ENCODE data around the gene PCSK5. TPM values are rescaled to one million over a fixed set of nuclear protein-coding genes. Genes with fewer than 3 reads are reported as not detected.

PCSK5 gene
- total and polyA plus RNA-seq, 4 donors, result 5.1 to 47.5 (median 22.0) TPM

DNA sequence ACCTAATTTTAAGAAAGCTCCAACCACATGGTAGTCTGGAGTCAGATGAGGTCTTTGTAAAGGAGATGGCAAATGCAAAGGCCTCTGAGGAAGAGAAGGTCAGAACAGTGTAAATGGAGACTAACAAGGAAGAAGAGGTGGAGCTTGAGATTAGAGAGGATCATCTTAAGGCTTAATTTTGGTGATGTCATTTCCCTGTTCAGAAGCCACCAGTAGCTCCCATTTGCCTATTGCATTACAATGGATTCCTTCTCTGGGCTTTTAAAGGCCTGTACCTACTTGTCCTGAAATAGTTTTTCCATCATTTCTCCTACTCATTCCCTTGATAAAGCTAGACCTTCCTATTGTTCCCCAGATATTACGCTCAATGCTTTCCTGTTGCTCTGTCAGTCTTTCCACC is 16.1 kb downstream of the PCSK5 start:
- intact Hi-C loops (cut with DNase I), result loop anchor here in 1 of 2 donors (10.0 kb wide), 1 partner anchor 128 kb away; no protein-coding TSS in a partner anchor
- Histone ChIP-seq H3K36me3 (ENCODE audit: control insufficient read depth in 1 of 2, insufficient read depth in 2 of 2, low read length in 1 of 2) (no peaks in the 10 kb centered on the region), H3K4me1 (ENCODE audit: control insufficient read depth in 1 of 2, insufficient read depth in 2 of 2, low read length in 2 of 2) (peaks cover 3 to 18% of the 10 kb centered on the region in 2 donors), H3K9me3 (ENCODE audit: control insufficient read depth, low read length) (no peaks in the 10 kb centered on the region), H3K27me3 (ENCODE audit: control insufficient read depth in 1 of 2, insufficient read depth in 2 of 2, low read length in 1 of 2) (no peaks in the 10 kb centered on the region), H3K4me3 (ENCODE audit: low read length in 2 of 2) (no peak overlapping the region), H3K27ac (ENCODE audit: low read depth in 1 of 2, low read length in 2 of 2) (no peak overlapping the region)
- ATAC-seq (ENCODE audit: low FRiP score) (no peak), DNase-seq (no peak)
- WGBS, 2 donors, result 91 to 100% methylated on average over 1 of the region's 1 CpG

DNA sequence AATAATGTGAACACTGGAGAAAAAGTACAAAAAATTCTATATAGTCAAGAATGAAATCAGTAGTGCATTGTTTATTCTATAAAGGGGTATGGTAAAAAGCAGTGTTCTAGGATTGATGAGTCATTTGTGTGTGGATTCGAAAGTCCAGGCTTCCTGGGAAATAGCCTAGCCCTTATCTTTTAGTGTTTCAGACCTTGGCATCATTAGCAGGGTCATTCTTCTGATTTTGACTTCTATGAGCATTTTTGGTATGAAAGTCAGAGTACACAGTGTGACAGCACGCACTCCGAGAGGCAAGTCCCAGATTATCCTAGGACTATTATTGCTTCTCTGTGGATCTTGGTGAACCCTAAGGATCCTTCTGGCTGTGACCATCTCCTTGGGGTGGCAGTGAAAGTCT is 16.9 kb downstream of the PCSK5 start:
- Histone ChIP-seq H3K4me3 (ENCODE audit: low read length in 2 of 2) (no peak overlapping the region), H3K27ac (ENCODE audit: low read depth in 1 of 2, low read length in 2 of 2) (peak overlapping the region; percentile 23 to 96), H3K27me3 (ENCODE audit: control insufficient read depth in 1 of 2, insufficient read depth in 2 of 2, low read length in 1 of 2) (no peaks in the 10 kb centered on the region), H3K9me3 (ENCODE audit: control insufficient read depth, low read length) (no peaks in the 10 kb centered on the region), H3K36me3 (ENCODE audit: control insufficient read depth in 1 of 2, insufficient read depth in 2 of 2, low read length in 1 of 2) (no peaks in the 10 kb centered on the region), H3K4me1 (ENCODE audit: control insufficient read depth in 1 of 2, insufficient read depth in 2 of 2, low read length in 2 of 2) (peaks cover 5 to 18% of the 10 kb centered on the region in 2 donors)
- 4% methylated on average over 3 of the region's 3 CpGs for WGBS, 2 donors
- peak; percentile 69 for ATAC-seq (ENCODE audit: low FRiP score)
- DNase-seq, result no peak
- intact Hi-C loops (cut with DNase I), result loop anchor here in 1 of 2 donors (10.0 kb wide), 1 partner anchor 127 kb away; no protein-coding TSS in a partner anchor

DNA sequence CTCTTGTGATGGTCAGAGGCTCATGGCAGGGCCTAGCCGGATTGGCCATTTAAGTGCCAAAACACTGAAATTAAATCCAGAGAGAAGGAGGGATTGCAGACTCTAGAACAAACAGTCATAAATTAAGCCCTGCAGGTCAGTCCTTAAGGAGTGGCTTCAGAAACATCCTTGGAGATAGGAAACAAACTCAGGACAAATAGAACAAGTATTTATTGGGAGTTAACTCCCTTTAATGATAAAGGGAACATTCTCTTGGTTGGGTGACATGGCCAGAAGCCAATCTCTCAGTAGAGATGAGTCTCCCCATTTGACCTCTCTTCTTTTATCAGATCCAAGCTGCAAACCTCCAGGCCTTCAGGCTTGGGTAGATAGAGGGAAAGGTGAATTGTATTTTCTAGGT is 17.4 kb downstream of the PCSK5 start:
- 49 to 68% methylated on average over 1 of the region's 1 CpG for WGBS, 2 donors
- intact Hi-C loops (cut with DNase I), result loop anchor here in 1 of 2 donors (10.0 kb wide), 1 partner anchor 127 kb away; no protein-coding TSS in a partner anchor
- Histone ChIP-seq H3K36me3 (ENCODE audit: control insufficient read depth in 1 of 2, insufficient read depth in 2 of 2, low read length in 1 of 2) (no peaks in the 10 kb centered on the region), H3K4me3 (ENCODE audit: low read length in 2 of 2) (no peak overlapping the region), H3K27ac (ENCODE audit: low read depth in 1 of 2, low read length in 2 of 2) (peak overlapping the region; percentile 23 to 96), H3K9me3 (ENCODE audit: control insufficient read depth, low read length) (no peaks in the 10 kb centered on the region), H3K4me1 (ENCODE audit: control insufficient read depth in 1 of 2, insufficient read depth in 2 of 2, low read length in 2 of 2) (peaks cover 5 to 18% of the 10 kb centered on the region in 2 donors), H3K27me3 (ENCODE audit: control insufficient read depth in 1 of 2, insufficient read depth in 2 of 2, low read length in 1 of 2) (no peaks in the 10 kb centered on the region)
- no peak for DNase-seq
- no peak for ATAC-seq (ENCODE audit: low FRiP score)

DNA sequence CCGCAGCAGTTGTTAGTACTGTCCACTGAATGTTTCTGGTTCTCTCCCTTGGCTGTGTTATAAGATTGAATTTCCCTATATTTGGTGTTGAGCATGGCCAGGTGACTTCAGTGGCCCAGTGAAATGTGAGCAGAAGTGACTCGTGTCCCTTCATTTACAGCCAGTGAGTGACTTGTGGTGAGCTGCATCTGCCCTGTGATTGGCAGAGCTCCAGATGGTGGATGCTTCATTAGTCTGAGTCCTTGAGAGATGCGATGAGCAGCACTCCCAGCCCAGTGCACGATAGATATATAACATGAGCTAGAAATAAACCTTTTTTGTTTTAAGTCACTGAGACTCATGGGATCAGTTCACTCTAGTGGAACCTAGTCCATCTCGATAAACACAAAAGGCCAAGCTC is 19.3 kb downstream of the PCSK5 start:
- ATAC-seq (ENCODE audit: low FRiP score) (no peak), DNase-seq (no peak)
- 94 to 95% methylated on average over 5 of the region's 5 CpGs for WGBS, 2 donors
- Histone ChIP-seq H3K4me1 (ENCODE audit: control insufficient read depth in 1 of 2, insufficient read depth in 2 of 2, low read length in 2 of 2) (peaks cover 5 to 22% of the 10 kb centered on the region in 2 donors), H3K27ac (ENCODE audit: low read depth in 1 of 2, low read length in 2 of 2) (no peak overlapping the region), H3K27me3 (ENCODE audit: control insufficient read depth in 1 of 2, insufficient read depth in 2 of 2, low read length in 1 of 2) (no peaks in the 10 kb centered on the region), H3K4me3 (ENCODE audit: low read length in 2 of 2) (no peak overlapping the region), H3K9me3 (ENCODE audit: control insufficient read depth, low read length) (no peaks in the 10 kb centered on the region), H3K36me3 (ENCODE audit: control insufficient read depth in 1 of 2, insufficient read depth in 2 of 2, low read length in 1 of 2) (no peaks in the 10 kb centered on the region)
- intact Hi-C loops (cut with DNase I), result loop anchor here in 1 of 2 donors (10.0 kb wide), 1 partner anchor 125 kb away; no protein-coding TSS in a partner anchor

DNA sequence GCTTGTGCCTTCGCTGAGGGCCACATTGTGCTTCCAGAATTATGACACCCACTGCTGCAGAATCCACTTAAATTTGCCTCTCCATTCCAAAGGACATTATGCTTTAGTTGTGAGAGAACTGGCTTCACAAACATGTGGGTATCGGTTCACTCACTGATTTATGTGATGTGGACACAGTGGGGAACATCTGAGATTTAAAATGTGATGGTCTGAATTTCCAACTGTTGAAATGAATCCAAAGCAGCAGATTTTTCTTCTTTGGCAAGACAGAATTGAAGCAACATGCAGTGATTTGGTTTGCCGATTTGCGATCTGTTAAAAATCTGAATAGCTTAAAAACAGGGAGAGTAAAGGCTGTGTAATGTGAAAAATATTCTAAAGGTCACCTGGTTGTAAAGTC is 20.3 kb downstream of the PCSK5 start:
- DNase-seq (no peak), ATAC-seq (ENCODE audit: low FRiP score) (no peak)
- H3K4me1 ChIP-seq (ENCODE audit: control insufficient read depth in 1 of 2, insufficient read depth in 2 of 2, low read length in 2 of 2), result peaks cover 5 to 22% of the 10 kb centered on the region in 2 donors
- 70 to 80% methylated on average over 4 of the region's 4 CpGs for WGBS, 2 donors
- intact Hi-C loops (cut with DNase I), result no loop called here
- no peak overlapping the region for H3K4me3 ChIP-seq (ENCODE audit: low read length in 2 of 2)
- H3K9me3 ChIP-seq (ENCODE audit: control insufficient read depth, low read length), result no peaks in the 10 kb centered on the region
- no peaks in the 10 kb centered on the region for H3K27me3 ChIP-seq (ENCODE audit: control insufficient read depth in 1 of 2, insufficient read depth in 2 of 2, low read length in 1 of 2)
- no peak overlapping the region for H3K27ac ChIP-seq (ENCODE audit: low read depth in 1 of 2, low read length in 2 of 2)
- no peaks in the 10 kb centered on the region for H3K36me3 ChIP-seq (ENCODE audit: control insufficient read depth in 1 of 2, insufficient read depth in 2 of 2, low read length in 1 of 2)

DNA sequence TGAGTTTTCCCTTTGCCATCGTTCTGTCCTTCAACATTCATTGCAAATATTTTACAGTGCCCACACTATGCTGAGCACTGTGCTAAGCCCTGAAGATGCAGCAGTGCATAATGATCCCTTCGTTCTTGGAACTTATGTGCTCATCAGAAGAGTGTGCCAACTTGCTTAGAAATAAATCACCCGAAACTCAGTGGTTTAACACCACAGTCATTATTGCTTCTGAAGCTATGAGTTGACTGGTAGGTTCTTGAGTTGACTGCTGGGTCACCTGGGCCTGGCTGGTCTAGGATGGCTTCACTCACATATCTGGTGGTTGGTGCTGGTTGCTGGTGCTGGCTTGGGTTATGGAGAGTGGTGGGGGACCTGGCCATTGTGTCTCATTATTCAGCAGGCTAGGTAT is 20.9 kb downstream of the PCSK5 start:
- 93 to 98% methylated on average over 3 of the region's 3 CpGs for WGBS, 2 donors
- Histone ChIP-seq H3K27me3 (ENCODE audit: control insufficient read depth in 1 of 2, insufficient read depth in 2 of 2, low read length in 1 of 2) (no peaks in the 10 kb centered on the region), H3K4me1 (ENCODE audit: control insufficient read depth in 1 of 2, insufficient read depth in 2 of 2, low read length in 2 of 2) (peaks cover 5 to 22% of the 10 kb centered on the region in 2 donors), H3K4me3 (ENCODE audit: low read length in 2 of 2) (no peak overlapping the region), H3K27ac (ENCODE audit: low read depth in 1 of 2, low read length in 2 of 2) (no peak overlapping the region), H3K9me3 (ENCODE audit: control insufficient read depth, low read length) (no peaks in the 10 kb centered on the region), H3K36me3 (ENCODE audit: control insufficient read depth in 1 of 2, insufficient read depth in 2 of 2, low read length in 1 of 2) (no peaks in the 10 kb centered on the region)
- intact Hi-C loops (cut with DNase I), result no loop called here
- DNase-seq (no peak), ATAC-seq (ENCODE audit: low FRiP score) (no peak)

DNA sequence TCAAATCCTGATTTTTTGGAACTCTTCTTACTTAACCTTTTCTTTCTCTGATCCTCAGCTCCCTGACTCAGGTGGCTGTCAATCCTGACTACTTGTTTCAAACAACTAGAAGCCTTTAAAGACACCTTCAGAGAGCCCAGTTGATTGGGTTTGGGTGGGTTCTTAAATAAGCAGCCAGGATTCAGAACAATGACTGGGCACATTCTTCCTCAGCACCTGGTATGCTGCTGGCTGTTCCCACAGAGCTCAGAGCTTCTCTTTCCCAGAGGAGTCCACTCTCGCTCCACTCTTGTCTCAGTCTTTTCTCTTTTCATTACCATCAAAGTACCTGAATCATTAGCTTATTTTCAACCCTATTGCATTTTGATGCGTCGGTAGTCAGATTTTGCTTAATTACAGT is 22.5 kb downstream of the PCSK5 start:
- H3K36me3 ChIP-seq (ENCODE audit: control insufficient read depth in 1 of 2, insufficient read depth in 2 of 2, low read length in 1 of 2), result no peaks in the 10 kb centered on the region
- ATAC-seq (ENCODE audit: low FRiP score), result no peak
- intact Hi-C loops (cut with DNase I), result no loop called here
- 97 to 98% methylated on average over 3 of the region's 3 CpGs for WGBS, 2 donors
- H3K9me3 ChIP-seq (ENCODE audit: control insufficient read depth, low read length), result no peaks in the 10 kb centered on the region
- H3K4me3 ChIP-seq (ENCODE audit: low read length in 2 of 2), result no peak overlapping the region
- H3K4me1 ChIP-seq (ENCODE audit: control insufficient read depth in 1 of 2, insufficient read depth in 2 of 2, low read length in 2 of 2), result peaks cover 2 to 13% of the 10 kb centered on the region in 2 donors
- DNase-seq, result no peak
- H3K27me3 ChIP-seq (ENCODE audit: control insufficient read depth in 1 of 2, insufficient read depth in 2 of 2, low read length in 1 of 2), result no peaks in the 10 kb centered on the region
- H3K27ac ChIP-seq (ENCODE audit: low read depth in 1 of 2, low read length in 2 of 2), result no peak overlapping the region

DNA sequence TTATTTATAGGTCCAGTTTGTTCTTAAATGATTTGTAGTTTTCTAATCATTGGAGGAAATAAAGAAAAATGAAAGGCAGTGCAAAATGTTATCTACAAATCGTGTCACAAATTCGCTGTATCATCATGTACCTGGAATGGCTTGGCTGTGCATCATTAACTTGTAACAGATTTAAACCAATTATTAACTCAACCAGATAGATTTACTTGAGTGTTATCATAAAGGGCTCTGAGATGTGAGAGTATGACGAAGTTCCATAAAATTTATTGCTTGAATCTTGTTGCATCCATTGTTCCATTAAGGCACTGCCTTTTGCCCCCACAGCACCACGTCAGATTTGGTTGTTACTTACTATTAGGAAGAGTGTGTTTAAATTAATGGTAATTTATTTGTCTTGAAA is 23.5 kb downstream of the PCSK5 start:
- no peaks in the 10 kb centered on the region for H3K27me3 ChIP-seq (ENCODE audit: control insufficient read depth in 1 of 2, insufficient read depth in 2 of 2, low read length in 1 of 2)
- no peak overlapping the region for H3K27ac ChIP-seq (ENCODE audit: low read depth in 1 of 2, low read length in 2 of 2)
- 94 to 97% methylated on average over 4 of the region's 4 CpGs for WGBS, 2 donors
- H3K36me3 ChIP-seq (ENCODE audit: control insufficient read depth in 1 of 2, insufficient read depth in 2 of 2, low read length in 1 of 2), result no peaks in the 10 kb centered on the region
- ATAC-seq (ENCODE audit: low FRiP score) (no peak), DNase-seq (no peak)
- H3K4me1 ChIP-seq (ENCODE audit: control insufficient read depth in 1 of 2, insufficient read depth in 2 of 2, low read length in 2 of 2), result peaks cover 2 to 8% of the 10 kb centered on the region in 2 donors
- intact Hi-C loops (cut with DNase I), result no loop called here
- no peak overlapping the region for H3K4me3 ChIP-seq (ENCODE audit: low read length in 2 of 2)
- no peaks in the 10 kb centered on the region for H3K9me3 ChIP-seq (ENCODE audit: control insufficient read depth, low read length)

DNA sequence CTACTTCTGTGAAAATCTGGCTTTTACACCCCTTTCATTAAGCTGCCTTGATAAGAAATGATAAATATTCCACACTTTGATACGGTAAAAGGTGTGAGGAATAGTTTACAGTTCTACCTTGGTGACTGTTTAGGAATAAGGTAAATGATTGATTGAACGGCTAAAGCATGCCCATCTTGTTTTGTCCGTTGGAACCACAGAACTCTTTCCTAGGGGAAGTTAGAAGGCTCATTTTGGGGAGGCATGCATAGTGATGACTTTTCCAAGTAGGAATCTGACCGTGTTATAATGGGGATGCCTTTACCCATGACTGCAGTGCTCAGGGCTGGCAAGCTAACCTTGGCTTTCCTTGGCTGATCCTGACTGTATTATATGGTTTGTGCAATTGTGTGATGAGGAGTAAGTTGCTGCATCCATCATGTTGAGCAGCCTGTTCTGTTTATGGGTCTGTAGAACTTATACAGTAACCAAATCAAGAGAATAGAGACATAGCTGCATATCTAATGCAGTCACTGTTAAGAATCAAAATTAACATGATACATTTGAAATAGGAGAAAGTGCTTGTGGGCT is 24.5 kb downstream of the PCSK5 start:
- 72 to 75% methylated on average over 4 of the region's 4 CpGs for WGBS, 2 donors
- ATAC-seq (ENCODE audit: low FRiP score) (no peak), DNase-seq (no peak)
- intact Hi-C loops (cut with DNase I), result no loop called here
- no peaks in the 10 kb centered on the region for H3K27me3 ChIP-seq (ENCODE audit: control insufficient read depth in 1 of 2, insufficient read depth in 2 of 2, low read length in 1 of 2)
- no peaks in the 10 kb centered on the region for H3K36me3 ChIP-seq (ENCODE audit: control insufficient read depth in 1 of 2, insufficient read depth in 2 of 2, low read length in 1 of 2)
- no peak overlapping the region for H3K27ac ChIP-seq (ENCODE audit: low read depth in 1 of 2, low read length in 2 of 2)
- no peaks in the 10 kb centered on the region for H3K9me3 ChIP-seq (ENCODE audit: control insufficient read depth, low read length)
- peaks cover 2 to 8% of the 10 kb centered on the region in 2 donors for H3K4me1 ChIP-seq (ENCODE audit: control insufficient read depth in 1 of 2, insufficient read depth in 2 of 2, low read length in 2 of 2)
- H3K4me3 ChIP-seq (ENCODE audit: low read length in 2 of 2), result no peak overlapping the region
